Caco-2 (cell line): ENCODE measurements around the gene CCL2. TPM values are rescaled to one million over a fixed set of nuclear protein-coding genes. Genes with fewer than 3 reads are reported as not detected.

Experiments used
- BruUV-seq: library from RNA; stranded (reverse); fragments of 400-500 nt; replicated peaks from 2 replicates; lab custom pipeline; 2021; lab: Mats Ljungman, UMichigan
- CTCF ChIA-PET: fragments of 300-600 bp; sonication (Branson Sonifier 250); formaldehyde crosslinking; loops from one replicate; lab custom pipeline; 2022; ENCODE audit warnings: antibody characterized with exemption; lab: Charles Lee
- POLR2A ChIA-PET: fragments of 300-600 bp; sonication (Branson Sonifier 250); formaldehyde crosslinking; loops from one replicate; lab custom pipeline; 2022; ENCODE audit warnings: antibody characterized with exemption; lab: Charles Lee
- DNase-seq, 2 experiments: peaks; one replicate each; pipeline versions ENCODE4 v3.0.0 to v3.0.0-alpha.2; 2020 to 2022
- H3K27me3 ChIP-seq: replicated peaks from 2 replicates; pipeline ENCODE4 v1.6.0; 2011; ENCODE audit warnings: low read length; ENCODE audit not compliant: control insufficient read depth, insufficient read depth
- H3K36me3 ChIP-seq: 2 replicates; pipeline ENCODE4 v1.5.1; 2011; ENCODE audit warnings: low read length; ENCODE audit not compliant: control insufficient read depth, insufficient read depth
- H3K4me1 ChIP-seq: fragments of 250-450 bp; sonication (Bioruptor Pico); 2 replicates; pipeline ENCODE4 v1.5.1; 2020; ENCODE audit warnings: mild to moderate bottlenecking
- H3K4me3 ChIP-seq: 2 replicates; pipeline ENCODE4 v1.5.1; 2011; ENCODE audit warnings: low read depth, mild to moderate bottlenecking, control low read depth, low read length
- H3K9me3 ChIP-seq: fragments of 250-450 bp; sonication (Bioruptor Pico); 2 replicates; pipeline ENCODE4 v1.5.1; 2020; ENCODE audit warnings: mild to moderate bottlenecking, moderate library complexity
- H3K27ac Mint-ChIP-seq: one replicate; pipeline ENCODE4 v1.8.0; 2022; ENCODE audit warnings: mixed read lengths; ENCODE audit not compliant: unreplicated experiment
- H3K27me3 Mint-ChIP-seq: one replicate; pipeline ENCODE4 v1.8.0; 2022; ENCODE audit warnings: mixed read lengths; ENCODE audit not compliant: insufficient read depth, unreplicated experiment
- H3K36me3 Mint-ChIP-seq: one replicate; pipeline ENCODE4 v1.8.0; 2022; ENCODE audit warnings: mild to moderate bottlenecking, mixed read lengths; ENCODE audit not compliant: insufficient read depth, unreplicated experiment
- H3K4me1 Mint-ChIP-seq: one replicate; pipeline ENCODE4 v1.8.0; 2022; ENCODE audit warnings: low read depth, mixed read lengths; ENCODE audit not compliant: unreplicated experiment
- H3K4me3 Mint-ChIP-seq: one replicate; pipeline ENCODE4 v1.8.0; 2022; ENCODE audit warnings: mild to moderate bottlenecking, moderate library complexity, mixed read lengths; ENCODE audit not compliant: unreplicated experiment
- H3K9me3 Mint-ChIP-seq: one replicate; pipeline ENCODE4 v1.8.0; 2022; ENCODE audit warnings: mixed read lengths; ENCODE audit not compliant: unreplicated experiment
- CTCF ChIP-seq, 2 experiments: fragments of 200-600 bp in 1 of 2; IDR thresholded peaks; 1 replicate in 1 of 2; 2 replicates in 1 of 2; pipeline versions ENCODE4 v1.5.1 to v1.8.0; 2011 to 2022; ENCODE audit warnings: antibody characterized with exemption in 1 of 2, control low read depth in 1 of 2, inconsistent platforms in 1 of 2, low read depth in 1 of 2, low read length in 1 of 2, mild to moderate bottlenecking in 1 of 2, moderate library complexity in 1 of 2; ENCODE audit not compliant: insufficient read depth in 1 of 2, severe bottlenecking in 1 of 2, unreplicated experiment in 1 of 2
- intact Hi-C: fragments of 100-400 bp; cut with micrococcal nuclease; formaldehyde crosslinking; loops from one replicate; pipeline ENCODE4 v1.10.0; 2022; ENCODE audit not compliant: unreplicated experiment
- total RNA-seq: library from RNA; stranded (reverse); gene quantifications from 2 replicates; pipeline ENCODE4 v1.2.3, GENCODE V29; 2022

CCL2 gene
- total RNA-seq, 1 experiment from 2014 or later = not detected

GRCh38 chr17:34302636-34303035 is 47.6 kb downstream of the CCL2 start:
- POLR2A ChIA-PET = no interaction called here
- Histone ChIP-seq H3K36me3 (no peaks in the 10 kb centered on the region), H3K4me3 (no peak overlapping the region), H3K27me3 (no peaks in the 10 kb centered on the region), H3K4me1 (no peaks in the 10 kb centered on the region), H3K9me3 (no peaks in the 10 kb centered on the region)
- no TSS peak for BruUV-seq
- no peak for TF ChIP-seq CTCF (IDR thresholded peaks at IDR 0.05; ENCODE audit: insufficient read depth in 1 of 2, low read depth in 1 of 2, low read length in 1 of 2, severe bottlenecking in 1 of 2, unreplicated experiment in 1 of 2)
- Mint-ChIP-seq H3K27ac (no peak overlapping the region), H3K4me1 (no peaks in the 10 kb centered on the region), H3K27me3 (no peaks in the 10 kb centered on the region), H3K4me3 (no peak overlapping the region), H3K36me3 (no peaks in the 10 kb centered on the region), H3K9me3 (no peaks in the 10 kb centered on the region)
- no peak for DNase-seq
- CTCF ChIA-PET = interaction anchor here (0.8 kb wide), 1 partner anchor 59 kb away, joined by 3 read pairs; no protein-coding TSS in a partner anchor
- intact Hi-C loops = no loop called here

DNA sequence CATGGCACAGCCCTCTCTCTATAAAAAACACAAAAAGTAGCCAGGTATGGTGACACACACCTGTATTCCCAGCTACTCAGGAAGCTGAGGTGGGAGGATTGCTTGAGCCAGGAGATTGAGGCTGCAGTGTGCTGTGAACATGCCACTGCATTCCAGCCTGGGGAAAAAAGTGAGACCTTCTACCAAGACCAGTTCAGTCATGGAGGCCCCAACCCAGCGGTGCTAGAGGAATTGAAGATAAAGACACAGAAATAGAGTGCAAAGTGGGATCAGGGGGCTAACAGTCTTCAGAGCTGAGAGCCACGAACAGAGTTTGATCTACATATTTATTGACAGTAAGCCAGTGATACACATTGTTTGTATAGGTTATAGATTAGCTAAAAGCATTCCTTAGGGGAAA is 48.5 kb downstream of the CCL2 start:
- no TSS peak for BruUV-seq
- no peaks in the 10 kb centered on the region for H3K9me3 Mint-ChIP-seq
- no peaks in the 10 kb centered on the region for H3K36me3 ChIP-seq
- CTCF ChIA-PET = interaction anchor here (0.8 kb wide), 1 partner anchor 58 kb away, joined by 3 read pairs; no protein-coding TSS in a partner anchor
- no peak overlapping the region for H3K4me3 ChIP-seq
- H3K27ac Mint-ChIP-seq = no peak overlapping the region
- H3K9me3 ChIP-seq = no peaks in the 10 kb centered on the region
- H3K27me3 Mint-ChIP-seq = no peaks in the 10 kb centered on the region
- no peaks in the 10 kb centered on the region for H3K4me1 ChIP-seq
- no peaks in the 10 kb centered on the region for H3K36me3 Mint-ChIP-seq
- no peak overlapping the region for H3K4me3 Mint-ChIP-seq
- POLR2A ChIA-PET = no interaction called here
- DNase-seq = no peak
- H3K4me1 Mint-ChIP-seq = no peaks in the 10 kb centered on the region
- no peaks in the 10 kb centered on the region for H3K27me3 ChIP-seq
- intact Hi-C loops = no loop called here
- TF ChIP-seq CTCF (IDR thresholded peaks at IDR 0.05; ENCODE audit: insufficient read depth in 1 of 2, low read depth in 1 of 2, low read length in 1 of 2, severe bottlenecking in 1 of 2, unreplicated experiment in 1 of 2) = no peak

DNA sequence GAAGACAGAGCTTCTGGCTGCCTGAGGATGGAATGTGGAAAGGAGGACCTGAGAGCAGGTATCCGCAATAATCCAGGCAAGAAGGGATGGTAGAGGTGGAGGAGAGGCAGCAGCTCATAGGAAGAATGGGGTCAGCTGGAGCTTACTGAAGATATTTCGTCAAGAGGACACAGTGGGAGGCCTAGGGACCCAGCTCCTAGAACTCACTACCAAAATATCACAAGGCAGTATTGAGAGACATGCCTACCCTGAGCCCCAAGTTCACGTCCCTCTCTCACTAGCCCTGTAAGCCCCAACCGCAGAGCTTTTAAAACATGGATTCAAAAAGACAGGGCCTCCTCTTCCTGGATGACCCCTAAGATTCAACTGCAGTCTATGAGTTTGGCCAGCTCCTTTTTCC is 50.0 kb downstream of the CCL2 start:
- intact Hi-C loops = no loop called here

More for the DNA sequence above, 50.0 kb downstream of the CCL2 start:
- BruUV-seq = no TSS peak
- TF ChIP-seq CTCF (IDR thresholded peaks at IDR 0.05; ENCODE audit: insufficient read depth in 1 of 2, low read depth in 1 of 2, low read length in 1 of 2, severe bottlenecking in 1 of 2, unreplicated experiment in 1 of 2) = no peak
- Mint-ChIP-seq H3K36me3 (no peaks in the 10 kb centered on the region), H3K4me1 (no peaks in the 10 kb centered on the region), H3K4me3 (no peak overlapping the region), H3K27me3 (no peaks in the 10 kb centered on the region), H3K27ac (no peak overlapping the region), H3K9me3 (no peaks in the 10 kb centered on the region)
- ChIA-PET CTCF (interaction anchor here (0.6 to 1.3 kb wide), 2 partner anchors 56 to 877 kb away, joined by 4 to 6 read pairs; no protein-coding TSS in a partner anchor), POLR2A (no interaction called here)
- Histone ChIP-seq H3K27me3 (no peaks in the 10 kb centered on the region; the same call in none of the 2 replicates), H3K36me3 (no peaks in the 10 kb centered on the region), H3K4me3 (no peak overlapping the region), H3K9me3 (no peaks in the 10 kb centered on the region), H3K4me1 (no peaks in the 10 kb centered on the region)
- no peak for DNase-seq
